NCI-H1105 treated with DMSO at 0.1 percent for 48 hours (cell line): Measurements from ENCODE around the gene POMC.
"Not testable (repeated sequence)": the region's sequence is repeated elsewhere in the genome, so short reads cannot be mapped to it uniquely, and the experiment has no call there.

Experiments used
- DNase-seq: peaks from one replicate; lab custom pipeline; 2025; lab: John Stamatoyannopoulos, UW

The POMC gene

GRCh38 chr2:25176541-25177181, 8.3 kb upstream of the POMC start:
- DNase-seq = no peak

DNA sequence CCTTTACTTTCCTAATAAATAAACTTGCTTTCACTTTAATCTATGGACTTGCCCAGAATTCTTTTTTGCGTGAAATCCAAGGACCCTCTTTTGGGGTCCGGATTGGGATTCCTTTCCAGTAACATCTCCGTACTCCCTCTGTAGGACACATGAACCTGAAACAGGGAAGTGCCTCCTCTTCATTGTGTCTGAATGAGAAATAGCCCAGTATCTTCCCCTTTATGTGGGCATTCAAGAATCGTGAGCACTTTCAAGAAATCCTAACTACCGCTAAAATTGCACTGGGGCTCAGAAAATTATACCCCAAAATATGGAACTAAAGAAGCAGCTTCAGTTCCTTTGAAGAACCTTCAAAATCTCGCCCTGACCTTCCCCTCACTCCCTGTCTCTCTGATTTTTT, 7.8 kb upstream of the POMC start:
- DNase-seq = no peak

GRCh38 chr2:25174192-25174861, 5.9 kb upstream of the POMC start:
- peak; percentile 14 for DNase-seq

GRCh38 chr2:25173719-25174118, 5.3 kb upstream of the POMC start:
- no peak for DNase-seq

DNA sequence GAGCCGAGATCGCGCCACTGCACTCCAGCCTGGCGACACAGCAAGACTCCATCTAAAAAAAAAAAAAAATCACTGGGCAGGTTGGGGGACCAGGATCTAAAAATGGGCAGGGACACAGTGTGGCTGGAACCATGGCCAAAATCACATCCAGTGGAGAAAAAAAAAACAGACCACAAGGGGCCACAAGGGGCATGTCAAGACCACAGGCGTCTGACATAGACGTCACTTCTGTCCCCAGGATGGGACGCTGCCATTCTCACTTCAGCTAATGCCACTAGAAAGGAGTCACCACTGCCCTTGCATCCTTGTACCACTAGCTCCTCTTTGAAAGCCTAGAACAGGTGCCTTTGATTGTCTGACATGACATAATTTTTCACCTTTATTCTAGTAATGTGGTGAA, 2.5 kb upstream of the POMC start:
- DNase-seq = no peak

- no peak for DNase-seq
These were observed 692 bp upstream of the POMC start for GRCh38 chr2:25169073-25169470.

- peak; percentile 28 for DNase-seq
These were observed 2.1 kb downstream of the POMC start for GRCh38 chr2:25165992-25166875.

DNA sequence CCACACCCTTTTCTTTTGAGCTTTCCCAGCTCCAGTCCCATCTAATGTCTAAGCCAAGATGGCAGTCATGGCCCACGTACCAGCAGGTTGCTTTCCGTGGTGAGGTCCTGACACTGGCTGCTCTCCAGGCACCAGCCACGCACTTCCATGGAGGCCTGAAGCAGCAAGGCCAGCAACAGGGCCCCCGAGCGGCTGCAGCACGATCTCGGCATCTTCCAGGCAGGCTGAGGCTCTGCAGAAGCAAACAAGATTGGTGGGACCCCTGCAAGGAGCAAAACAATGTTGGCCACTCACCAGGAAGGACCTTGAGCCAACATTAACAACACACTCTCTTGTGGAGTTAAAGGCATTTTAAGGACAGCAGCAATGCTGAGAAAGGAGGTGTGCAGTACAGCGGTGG, 3.8 kb downstream of the POMC start:
- DNase-seq = no peak

DNA sequence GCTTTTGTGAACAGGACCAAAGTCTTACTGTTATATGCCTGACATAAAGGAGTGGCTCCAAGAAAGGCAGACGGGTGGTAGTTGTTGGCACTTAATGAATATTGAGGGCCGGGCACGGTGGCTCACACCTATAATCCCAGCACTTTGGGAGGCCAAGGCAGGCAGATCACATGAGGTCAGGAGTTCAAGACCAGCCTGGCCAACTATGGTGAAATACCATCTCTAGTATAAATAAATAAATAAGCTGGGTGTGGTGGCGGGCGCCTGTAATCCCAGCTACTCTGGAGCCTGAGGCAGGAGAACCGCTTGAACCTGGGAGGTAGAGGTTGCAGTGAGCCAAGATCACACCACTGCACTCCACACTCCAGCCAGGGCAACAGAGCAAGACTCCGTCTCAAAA, 6.3 kb downstream of the POMC start:
- DNase-seq = not testable (repeated sequence)

DNA sequence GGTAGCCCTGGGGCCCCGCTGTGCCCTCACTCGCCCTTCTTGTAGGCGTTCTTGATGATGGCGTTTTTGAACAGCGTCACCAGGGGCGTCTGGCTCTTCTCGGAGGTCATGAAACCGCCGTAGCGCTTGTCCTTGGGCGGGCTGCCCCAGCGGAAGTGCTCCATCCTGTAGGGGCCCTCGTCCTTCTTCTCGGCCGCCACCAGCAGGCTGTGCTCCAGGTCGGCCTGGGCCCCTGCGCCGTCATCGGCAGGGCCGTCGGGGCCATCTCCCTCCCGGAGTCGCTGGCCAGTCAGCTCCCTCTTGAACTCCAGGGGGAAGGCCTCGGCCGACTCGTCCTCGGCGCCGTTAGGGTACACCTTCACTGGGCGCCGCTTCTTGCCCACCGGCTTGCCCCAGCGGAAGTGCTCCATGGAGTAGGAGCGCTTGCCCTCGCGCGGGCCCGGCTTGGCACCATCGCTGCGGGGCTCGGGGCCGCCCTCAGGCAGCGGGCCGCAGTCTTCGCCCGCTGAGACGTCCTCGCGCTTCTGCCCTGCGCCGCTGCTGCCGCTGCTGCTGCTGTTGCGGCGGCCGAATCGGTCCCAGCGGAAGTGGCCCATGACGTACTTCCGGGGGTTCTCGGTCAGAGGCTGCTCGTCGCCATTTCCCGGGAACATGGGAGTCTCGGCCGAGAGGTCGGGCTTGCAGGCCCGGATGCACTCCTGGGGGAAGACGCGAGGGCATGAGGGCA, 7.2 kb downstream of the POMC start:
- no peak for DNase-seq

- no peak for DNase-seq
These were observed 8.0 kb downstream of the POMC start for GRCh38 chr2:25160376-25160775.

GRCh38 chr2:25159949-25160348, 8.4 kb downstream of the POMC start:
- DNase-seq = no peak

- DNase-seq = no peak
These were observed 10.1 kb downstream of the POMC start for GRCh38 chr2:25158096-25158852.

DNA sequence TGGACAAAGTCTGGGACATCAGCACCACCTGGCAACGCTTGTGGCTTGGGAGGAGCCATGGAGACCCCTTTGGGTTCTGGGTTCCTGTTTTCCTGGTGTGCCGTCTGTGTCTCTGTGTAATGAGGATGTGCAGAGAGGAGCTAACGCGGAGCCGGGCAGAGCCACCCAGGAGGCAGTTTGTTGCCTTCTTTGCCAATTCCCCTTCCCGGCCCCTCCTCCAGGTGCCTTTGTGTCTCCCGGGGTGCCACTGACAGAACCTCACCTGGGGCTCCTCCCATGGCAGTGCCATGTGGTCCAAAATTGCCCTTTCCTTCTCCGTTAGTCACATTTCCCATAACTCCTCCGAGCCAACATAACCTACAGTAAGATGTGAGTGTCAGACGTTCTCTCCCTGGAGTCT, 13.0 kb downstream of the POMC start:
- DNase-seq = no peak

- no peak for DNase-seq
These were observed 16.7 kb downstream of the POMC start for GRCh38 chr2:25151718-25152117.

- DNase-seq = not testable (repeated sequence)
These were observed 17.4 kb downstream of the POMC start for GRCh38 chr2:25150993-25151392.

DNA sequence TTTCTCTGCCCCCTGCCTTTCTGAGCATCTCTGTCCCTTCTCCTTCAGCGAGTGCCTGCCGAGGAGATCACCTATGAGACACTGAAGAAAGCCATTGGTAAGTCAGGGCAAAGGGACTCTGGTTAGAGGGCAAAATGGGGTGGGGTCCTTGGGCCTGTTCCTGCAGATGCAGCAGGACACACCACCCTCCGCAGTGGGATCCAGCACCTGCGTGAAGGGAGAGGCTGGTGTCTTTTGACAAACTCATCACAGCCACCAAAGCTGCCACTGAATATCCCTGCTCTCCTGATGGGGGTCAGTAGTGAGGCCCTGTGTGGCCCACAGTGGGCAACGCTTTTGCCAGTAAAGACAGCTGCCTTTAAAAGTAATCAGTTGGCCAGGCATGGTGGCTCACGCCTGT, 18.7 kb downstream of the POMC start:
- no peak for DNase-seq

DNA sequence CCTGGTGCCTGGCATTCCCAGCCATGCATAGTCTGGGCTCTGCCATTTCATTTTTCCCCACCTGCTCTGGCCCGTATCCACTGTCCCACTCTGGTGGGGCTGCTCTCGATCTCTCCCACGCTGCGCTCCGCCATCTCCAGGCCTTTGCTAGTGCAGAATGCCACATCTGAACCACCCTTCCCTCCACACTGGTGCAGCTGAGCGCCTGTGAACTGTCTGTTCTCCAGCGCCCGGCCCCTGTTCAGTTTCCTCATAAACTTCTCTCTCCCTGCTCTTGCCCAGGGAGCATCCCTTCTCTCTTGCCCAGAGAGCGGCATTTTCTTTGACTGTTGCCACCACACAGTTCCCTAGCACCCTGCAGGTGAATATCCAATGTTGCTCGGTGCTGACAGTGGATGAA, 21.5 kb downstream of the POMC start:
- DNase-seq = no peak

GRCh38 chr2:25145803-25146202, 22.6 kb downstream of the POMC start:
- DNase-seq = no peak

DNA sequence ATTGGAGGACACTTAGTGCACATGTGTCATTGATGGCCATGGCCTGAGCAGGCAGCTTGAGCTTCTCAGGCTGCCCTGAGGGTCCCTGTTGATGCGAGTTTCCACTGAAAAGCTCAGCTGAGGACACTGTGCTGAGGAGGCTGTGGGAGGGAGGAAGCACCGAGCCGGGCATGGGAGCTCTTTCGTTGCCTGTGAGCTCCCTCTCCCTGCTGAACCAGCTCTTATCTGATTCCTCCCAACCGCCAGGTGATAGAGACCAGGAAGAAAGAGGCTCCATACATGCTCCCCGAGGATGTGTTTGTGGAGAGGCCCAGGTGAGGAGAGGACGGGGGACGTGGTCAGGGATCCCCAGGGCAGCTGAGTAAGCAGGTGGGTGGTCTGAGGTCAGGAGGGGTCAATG, 27.3 kb downstream of the POMC start:
- DNase-seq = no peak

DNA sequence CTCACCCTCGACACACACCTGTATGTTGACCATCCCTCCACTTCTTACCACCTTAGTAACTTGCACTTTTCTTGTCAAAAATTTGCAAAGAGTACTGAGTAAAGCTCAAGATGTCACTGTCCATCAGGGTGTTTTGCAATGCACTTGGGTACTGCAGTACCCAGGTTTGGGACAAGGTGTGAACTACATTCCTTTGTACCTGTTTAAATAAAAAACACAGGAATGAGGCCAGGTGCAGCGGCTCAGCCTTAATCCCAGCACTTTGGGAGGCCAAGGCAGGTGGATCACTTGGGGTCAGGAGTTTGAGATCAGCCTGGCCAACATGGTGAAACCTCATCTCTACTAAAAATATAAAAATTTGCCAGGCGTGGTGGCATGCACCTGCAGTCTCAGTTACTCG, 27.8 kb downstream of the POMC start:
- not testable (repeated sequence) for DNase-seq

- DNase-seq = no peak
These were observed 35.7 kb downstream of the POMC start for GRCh38 chr2:25132693-25133092.
